Neuronal stem cell (in vitro differentiated cells): ENCODE measurements around the gene THOC1.
"Not testable (repeated sequence)": the region's sequence is repeated elsewhere in the genome, so short reads cannot be mapped to it uniquely, and the experiment has no call there.

Experiments
- DNase-seq: peaks from one replicate; pipeline ENCODE4 v3.0.0-alpha.2; 2013; ENCODE audit warnings: low spot score
- H2AFZ ChIP-seq: one replicate; pipeline ENCODE4 v1.6.1; 2013; ENCODE audit warnings: mild to moderate bottlenecking, low read length, inconsistent platforms
- H2AK5ac ChIP-seq: 2 replicates; pipeline ENCODE4 v1.6.1; 2013; ENCODE audit warnings: low read depth, mild to moderate bottlenecking, inconsistent platforms, low read length, moderate library complexity, mixed read lengths
- H2BK120ac ChIP-seq: 2 replicates; pipeline ENCODE4 v1.6.1; 2013; ENCODE audit warnings: low read depth, mild to moderate bottlenecking, inconsistent platforms, low read length, moderate library complexity, mixed read lengths
- H2BK12ac ChIP-seq: one replicate; pipeline ENCODE4 v1.6.1; 2013; ENCODE audit warnings: low read length, inconsistent platforms
- H2BK15ac ChIP-seq: 2 replicates; pipeline ENCODE4 v1.6.1; 2013; ENCODE audit warnings: mild to moderate bottlenecking, low read length, inconsistent platforms, mixed read lengths
- H2BK5ac ChIP-seq: one replicate; pipeline ENCODE4 v1.6.1; 2013; ENCODE audit warnings: inconsistent platforms, mild to moderate bottlenecking, low read length, moderate library complexity
- H3K14ac ChIP-seq: one replicate; pipeline ENCODE4 v1.6.1; 2013; ENCODE audit warnings: low read length, inconsistent platforms
- H3K18ac ChIP-seq: 2 replicates; pipeline ENCODE4 v1.6.1; 2013; ENCODE audit warnings: low read length, inconsistent platforms
- H3K23ac ChIP-seq: 2 replicates; pipeline ENCODE4 v1.6.1; 2013; ENCODE audit warnings: low read depth, mild to moderate bottlenecking, mixed read lengths, low read length, inconsistent platforms; ENCODE audit not compliant: poor library complexity
- H3K27ac ChIP-seq: replicated peaks from 3 replicates; pipeline ENCODE4 v1.5.1; 2013; ENCODE audit warnings: low read length, inconsistent platforms
- H3K27me3 ChIP-seq, 3 experiments: 2 replicates each; pipeline ENCODE4 v1.6.1; 2013; ENCODE audit warnings: low read length in 3 of 3, mild to moderate bottlenecking in 2 of 3, inconsistent platforms in 1 of 3, low read depth in 1 of 3, mixed read lengths in 1 of 3, moderate library complexity in 1 of 3; ENCODE audit not compliant: control insufficient read depth in 3 of 3, insufficient read depth in 3 of 3
- H3K36me3 ChIP-seq, 2 donors: replicated peaks in 1 of 2; 2 replicates each; pipeline ENCODE4 v1.6.1; 2013; ENCODE audit warnings: low read length in 2 of 2; ENCODE audit not compliant: control insufficient read depth in 2 of 2, insufficient read depth in 2 of 2
- H3K4ac ChIP-seq: 2 replicates; pipeline ENCODE4 v1.6.1; 2013; ENCODE audit warnings: inconsistent platforms, mild to moderate bottlenecking, low read length, moderate library complexity
- H3K4me1 ChIP-seq, 2 donors: 1 replicate in 1 of 2; 2 replicates in 1 of 2; pipeline ENCODE4 v1.6.1; 2013; ENCODE audit warnings: low read length in 2 of 2, low read depth in 1 of 2; ENCODE audit not compliant: control insufficient read depth in 2 of 2, insufficient read depth in 1 of 2
- H3K4me2 ChIP-seq: one replicate; pipeline ENCODE4 v1.6.1; 2013; ENCODE audit warnings: mild to moderate bottlenecking, low read length, inconsistent platforms; ENCODE audit not compliant: insufficient read depth, poor library complexity, severe bottlenecking
- H3K4me3 ChIP-seq, 2 donors: 2 replicates each; pipeline ENCODE4 v1.5.1; 2013; ENCODE audit warnings: low read length in 2 of 2, mild to moderate bottlenecking in 2 of 2, inconsistent platforms in 1 of 2, moderate library complexity in 1 of 2
- H3K79me1 ChIP-seq: one replicate; pipeline ENCODE4 v1.6.1; 2013; ENCODE audit warnings: low read depth, mild to moderate bottlenecking, inconsistent platforms, low read length, moderate library complexity
- H3K9ac ChIP-seq: one replicate; pipeline ENCODE4 v1.6.1; 2013; ENCODE audit warnings: mild to moderate bottlenecking, low read depth, low read length, inconsistent platforms; ENCODE audit not compliant: poor library complexity
- H3K9me3 ChIP-seq, 2 donors: replicated peaks in 1 of 2; 2 replicates each; pipeline versions ENCODE3 to v1.6.1; 2013; ENCODE audit warnings: low read length in 2 of 2, mild to moderate bottlenecking in 2 of 2, inconsistent platforms in 1 of 2, low read depth in 1 of 2, mixed read lengths in 1 of 2, moderate library complexity in 1 of 2; ENCODE audit not compliant: control insufficient read depth in 2 of 2, insufficient read depth in 1 of 2
- H4K8ac ChIP-seq: one replicate; pipeline ENCODE4 v1.6.1; 2013; ENCODE audit warnings: low read depth, mild to moderate bottlenecking, inconsistent platforms, low read length, moderate library complexity
- H4K91ac ChIP-seq: one replicate; pipeline ENCODE4 v1.6.1; 2013; ENCODE audit warnings: low read length, low read depth, mild to moderate bottlenecking, inconsistent platforms; ENCODE audit not compliant: poor library complexity
- whole genome bisulfite sequencing, 2 donors: extraction: QIAGEN DNeasy Blood & Tissue Kit; methylation state at CpG; one replicate each; pipeline ENCODE4 v1.1.7; 2013; ENCODE audit warnings: missing lambda C conversion rate in 2 of 2, mixed read lengths in 1 of 2; ENCODE audit not compliant: insufficient read length in 2 of 2, insufficient replicate concordance in 1 of 2; ENCODE audit errors: extremely low coverage in 2 of 2; 5-methylcytosine and 5-hydroxymethylcytosine counted together

Gene THOC1

DNA sequence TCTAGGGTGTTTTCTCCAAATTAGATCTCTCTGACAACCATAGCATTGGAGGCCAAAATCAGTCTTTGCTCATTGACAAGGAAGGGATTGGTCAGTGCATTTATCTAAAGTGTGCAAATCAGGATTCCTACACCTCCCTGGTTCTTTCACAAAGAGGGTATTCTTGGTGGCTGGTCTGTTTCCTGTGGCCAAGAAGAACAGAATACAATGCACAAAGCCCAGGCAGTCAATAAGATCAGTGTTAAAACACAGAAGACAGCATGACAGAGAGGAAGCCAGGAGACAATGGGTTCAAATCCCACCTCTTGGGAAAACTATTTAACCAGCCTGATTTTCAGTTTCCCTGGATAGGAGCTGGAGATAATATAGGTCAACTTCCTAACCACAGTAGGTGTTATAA is 46.1 kb upstream of the THOC1 start:
- H4K8ac ChIP-seq, result no peak overlapping the region
- no peak overlapping the region for H2BK12ac ChIP-seq
- H4K91ac ChIP-seq, result no peak overlapping the region
- no peak overlapping the region for H2AK5ac ChIP-seq
- no peak overlapping the region for H3K4me2 ChIP-seq
- no peaks in the 10 kb centered on the region for H3K9me3 ChIP-seq
- no peak overlapping the region for H3K9ac ChIP-seq
- no peak overlapping the region for H3K18ac ChIP-seq
- H2BK5ac ChIP-seq, result no peak overlapping the region
- H3K27ac ChIP-seq, result no peak overlapping the region
- H2AFZ ChIP-seq, result no peak overlapping the region
- H3K79me1 ChIP-seq, result no peaks in the 10 kb centered on the region
- no peak overlapping the region for H3K14ac ChIP-seq
- no peak overlapping the region for H3K4me3 ChIP-seq
- peaks cover 0 to 3% of the 10 kb centered on the region in 2 donors for H3K4me1 ChIP-seq
- no peaks in the 10 kb centered on the region for H3K27me3 ChIP-seq
- no peak overlapping the region for H2BK15ac ChIP-seq
- H3K36me3 ChIP-seq, result no peaks in the 10 kb centered on the region
- H3K23ac ChIP-seq, result no peak overlapping the region
- H2BK120ac ChIP-seq, result no peak overlapping the region
- H3K4ac ChIP-seq, result no peak overlapping the region
- no peak for DNase-seq

DNA sequence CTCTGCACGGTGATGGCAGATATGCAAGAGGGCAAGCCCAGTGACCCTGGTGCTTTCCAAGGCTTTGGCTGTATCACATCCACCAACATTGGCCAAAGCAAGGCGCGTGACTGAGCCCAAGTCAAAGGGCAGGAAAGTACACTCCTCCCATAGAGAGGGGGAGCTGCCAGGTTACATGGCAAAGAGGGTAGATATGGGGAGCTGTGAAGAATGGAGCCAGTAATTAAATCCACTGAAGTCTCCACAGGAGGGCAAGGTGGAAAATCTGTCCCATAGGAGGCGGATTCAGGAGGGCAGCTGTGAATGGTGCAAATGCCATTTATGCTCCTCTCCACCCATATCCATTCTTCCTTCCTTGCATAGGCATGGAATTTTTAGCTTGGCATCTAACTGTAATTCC is 44.6 kb upstream of the THOC1 start:
- Histone ChIP-seq H3K23ac (no peak overlapping the region), H3K14ac (no peak overlapping the region), H3K27me3 (peaks cover 0 to 2% (median 0%) of the 10 kb centered on the region in 3 experiments), H4K91ac (no peak overlapping the region), H3K4me2 (no peak overlapping the region), H3K4me1 (peaks cover 0 to 3% of the 10 kb centered on the region in 2 donors), H3K9ac (no peak overlapping the region), H2BK15ac (no peak overlapping the region), H2BK5ac (no peak overlapping the region), H4K8ac (no peak overlapping the region), H2BK120ac (no peak overlapping the region), H3K79me1 (no peaks in the 10 kb centered on the region), H2AFZ (no peak overlapping the region), H3K4ac (no peak overlapping the region), H2BK12ac (no peak overlapping the region), H3K9me3 (no peaks in the 10 kb centered on the region), H2AK5ac (no peak overlapping the region), H3K18ac (peak overlapping the region; percentile 20), H3K4me3 (no peak overlapping the region), H3K36me3 (no peaks in the 10 kb centered on the region), H3K27ac (no peak overlapping the region)
- DNase-seq, result no peak
- no CpG with 5 or more reads among the region's 4 CpGs for WGBS, 2 donors

- Histone ChIP-seq H3K9ac (no peak overlapping the region), H3K9me3 (no peaks in the 10 kb centered on the region), H3K4me1 (peaks cover 0 to 6% of the 10 kb centered on the region in 2 donors), H2BK120ac (no peak overlapping the region), H3K4me2 (no peak overlapping the region), H3K4ac (no peak overlapping the region), H3K36me3 (no peaks in the 10 kb centered on the region), H3K79me1 (no peaks in the 10 kb centered on the region), H2BK12ac (no peak overlapping the region), H2BK5ac (no peak overlapping the region), H3K27ac (no peak overlapping the region), H2AK5ac (no peak overlapping the region), H2BK15ac (no peak overlapping the region), H4K8ac (no peak overlapping the region), H2AFZ (no peak overlapping the region), H3K23ac (no peak overlapping the region), H4K91ac (no peak overlapping the region), H3K18ac (no peak overlapping the region), H3K4me3 (no peak overlapping the region), H3K14ac (no peak overlapping the region), H3K27me3 (peaks cover 0 to 7% (median 0%) of the 10 kb centered on the region in 3 experiments)
- no peak for DNase-seq
Observed at GRCh38 chr18:310042-310441, 42.2 kb upstream of the THOC1 start.

DNA sequence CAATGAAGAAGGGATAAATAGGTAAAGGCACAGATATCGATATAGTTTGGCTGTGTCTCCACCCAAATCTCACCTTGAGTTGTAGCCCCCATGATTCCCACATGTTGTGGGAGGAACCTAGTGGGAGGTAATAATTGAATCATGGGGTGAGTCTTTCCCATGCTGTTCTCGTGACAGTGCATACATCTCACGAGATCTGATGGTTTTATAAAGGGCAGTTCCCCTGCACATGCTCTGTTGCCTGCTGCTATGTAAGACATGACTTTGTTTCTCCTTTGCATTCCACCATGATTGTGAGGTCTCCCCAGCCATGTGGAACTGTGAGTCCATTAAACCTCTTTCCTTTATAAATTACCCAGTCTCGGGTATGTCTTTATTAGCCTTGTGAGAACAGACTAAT is 40.2 kb upstream of the THOC1 start:
- H3K4me1 ChIP-seq, H3K14ac ChIP-seq, H4K8ac ChIP-seq, H3K27ac ChIP-seq, H2AK5ac ChIP-seq, H3K18ac ChIP-seq, H2BK120ac ChIP-seq, H3K9me3 ChIP-seq, H3K27me3 ChIP-seq, H3K4me2 ChIP-seq, H3K79me1 ChIP-seq, H3K4ac ChIP-seq, H3K9ac ChIP-seq, H3K4me3 ChIP-seq, H3K36me3 ChIP-seq, H4K91ac ChIP-seq, H2BK12ac ChIP-seq, DNase-seq, H3K23ac ChIP-seq, H2BK15ac ChIP-seq, H2AFZ ChIP-seq, H2BK5ac ChIP-seq: not testable (repeated sequence)
- WGBS, 2 donors, result no CpG with 5 or more reads among the region's 4 CpGs
